ENCODE results near the gene CEP70.
"Not testable (repeated sequence)": the region's sequence is repeated elsewhere in the genome, so short reads cannot be mapped to it uniquely, and the experiment has no call there.

The CEP70 gene

DNA sequence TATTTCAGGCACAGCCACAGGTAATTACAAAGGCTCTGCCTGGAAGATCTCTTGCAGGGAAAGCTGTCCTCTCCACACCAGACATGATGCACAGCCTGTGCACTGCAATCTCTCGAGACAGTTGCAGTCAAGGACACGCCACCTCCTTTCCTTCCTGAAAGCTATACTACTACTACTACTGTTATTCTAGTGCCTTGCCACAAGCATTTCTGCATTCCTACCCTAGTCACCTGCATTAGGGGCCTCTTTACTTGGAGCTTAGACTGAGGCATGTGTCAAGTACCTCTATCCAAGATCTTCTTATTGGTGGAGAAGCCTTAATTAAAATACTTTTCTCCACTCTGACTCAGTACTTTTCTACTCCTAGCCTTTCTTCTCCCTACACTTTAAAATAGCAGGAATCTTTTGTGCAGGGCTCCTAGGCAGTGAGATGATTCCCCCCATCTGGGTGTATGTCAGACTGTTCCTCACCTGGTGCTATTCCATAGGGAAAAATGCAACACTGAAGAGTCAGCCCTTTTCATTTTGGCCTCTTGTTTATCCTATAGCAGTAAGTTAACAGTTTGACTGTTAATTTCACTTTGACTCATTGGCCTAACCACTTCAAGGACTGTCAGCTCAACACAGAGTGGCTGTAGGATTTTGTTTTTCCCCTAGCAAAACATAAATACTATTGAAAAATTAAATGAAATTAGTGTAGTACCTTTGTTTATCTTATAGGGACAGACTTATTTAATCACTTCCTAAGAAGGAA lies 80.8 kb downstream of the CEP70 start:
- no peak for DNase-seq (ENCODE audit: low spot score)

DNA sequence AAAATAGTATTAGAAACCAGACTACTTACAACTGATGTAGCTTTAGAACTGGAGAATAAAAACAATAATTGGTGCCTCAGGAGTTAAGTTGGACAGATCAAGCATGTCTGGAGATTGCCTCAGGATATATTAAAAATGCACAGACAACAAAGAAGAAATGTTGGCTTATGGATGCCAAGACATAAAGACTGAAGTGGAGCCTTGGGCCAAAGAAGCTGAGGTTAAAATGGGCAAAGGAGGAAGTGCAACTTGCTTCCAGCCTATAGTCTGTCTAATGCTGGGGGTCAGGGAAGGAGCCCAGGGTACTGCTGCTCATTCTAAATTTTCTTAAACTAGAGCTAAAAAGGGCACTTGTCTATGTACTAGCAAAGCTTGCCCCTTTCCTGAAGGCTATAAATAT lies 82.1 kb downstream of the CEP70 start:
- DNase-seq (ENCODE audit: low spot score) = no peak

DNA sequence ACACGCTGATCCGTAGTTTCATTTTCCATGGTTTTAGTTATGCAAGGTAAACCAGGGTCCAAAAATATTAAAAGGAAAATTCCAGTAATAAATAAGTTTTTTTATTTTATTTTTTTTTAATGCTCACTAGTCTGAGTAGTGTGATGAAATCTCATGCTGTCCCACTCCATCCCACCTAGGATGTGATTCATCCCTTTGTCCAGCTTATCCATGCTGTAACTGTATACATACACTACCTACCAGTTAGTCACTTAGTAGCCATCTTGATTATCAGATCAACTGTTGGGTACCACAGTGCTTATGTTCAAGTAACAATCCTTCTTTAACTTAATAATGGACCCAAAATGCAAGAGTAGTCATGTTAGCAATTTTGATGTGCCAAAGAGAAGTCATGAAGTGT lies 84.5 kb downstream of the CEP70 start:
- no peak for DNase-seq (ENCODE audit: low spot score)

DNA sequence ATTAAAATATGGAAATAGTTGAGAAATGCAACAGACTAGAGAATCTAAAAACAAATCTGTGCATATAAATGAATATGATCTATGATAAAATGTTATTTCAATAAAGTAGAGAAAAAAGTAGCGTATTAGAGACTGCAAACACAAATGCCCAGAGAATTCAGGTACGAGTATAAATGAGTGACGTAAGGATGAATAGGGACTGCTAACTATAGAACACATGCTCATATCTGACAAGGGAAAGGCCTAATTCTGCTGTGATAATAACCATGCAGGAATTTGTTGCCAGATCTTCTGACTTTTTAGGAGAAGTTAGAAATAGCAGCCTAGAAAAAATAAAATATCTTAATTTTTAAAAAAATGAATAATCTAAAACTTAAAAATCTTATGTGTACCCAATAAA lies 86.5 kb downstream of the CEP70 start:
- no peak for DNase-seq (ENCODE audit: low spot score)

DNA sequence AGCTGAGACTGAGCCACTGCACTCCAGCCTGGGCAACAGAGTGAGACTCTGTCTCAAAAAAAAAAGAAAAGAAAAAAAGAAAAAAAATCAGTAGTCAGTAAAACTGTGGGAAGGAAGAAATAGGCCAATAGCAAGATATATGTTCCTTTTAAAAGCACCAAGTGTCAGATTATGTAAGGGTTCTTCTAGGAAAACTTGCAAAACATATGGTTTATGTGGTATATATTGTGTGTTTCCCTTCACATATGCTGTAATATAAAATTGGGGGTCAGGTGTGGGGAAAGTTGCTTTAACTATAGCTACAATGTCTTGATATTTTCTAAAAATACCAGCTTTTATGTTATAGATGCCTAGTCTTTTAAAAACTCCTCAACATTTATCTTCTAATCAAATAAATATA lies 95.1 kb downstream of the CEP70 start:
- no peak for DNase-seq (ENCODE audit: low spot score)

DNA sequence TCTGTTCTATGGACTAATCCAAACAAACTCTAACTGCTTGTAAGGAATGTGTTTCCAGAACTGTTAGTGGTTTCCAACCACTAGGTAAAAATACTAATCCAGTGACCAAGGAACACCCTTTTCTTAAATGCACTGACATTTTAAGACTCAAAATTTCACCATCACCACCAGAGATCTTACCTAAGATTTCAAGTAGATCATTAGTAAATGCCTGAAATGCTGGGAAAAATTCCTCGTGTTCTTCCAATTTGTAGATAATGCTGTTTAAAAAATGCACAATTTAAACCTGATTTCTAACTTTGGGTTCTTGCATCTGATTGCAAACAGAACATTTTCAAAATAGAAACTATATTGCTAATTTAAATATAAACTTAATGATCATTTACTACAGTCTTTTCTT lies 96.2 kb downstream of the CEP70 start:
- no peak for DNase-seq (ENCODE audit: low spot score)

DNA sequence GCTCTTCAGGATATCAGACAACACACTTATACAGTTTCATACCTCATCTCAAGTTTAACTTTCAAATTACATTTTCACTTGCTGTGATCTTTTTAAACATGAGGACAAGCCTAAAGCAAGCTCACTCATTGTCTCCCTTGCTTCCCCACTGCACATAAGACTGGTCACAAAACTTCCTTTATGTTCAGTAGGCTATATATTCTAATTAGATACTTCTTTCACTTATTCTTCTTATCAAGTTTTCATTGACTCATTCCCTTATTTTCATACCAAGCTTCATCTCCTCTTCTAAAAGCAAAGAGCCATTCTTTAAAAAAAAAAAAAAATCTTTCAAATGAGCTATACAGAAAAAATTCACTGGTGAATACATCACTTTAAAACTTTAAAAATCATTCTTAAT lies 97.0 kb downstream of the CEP70 start:
- DNase-seq (ENCODE audit: low spot score) = no peak

DNA sequence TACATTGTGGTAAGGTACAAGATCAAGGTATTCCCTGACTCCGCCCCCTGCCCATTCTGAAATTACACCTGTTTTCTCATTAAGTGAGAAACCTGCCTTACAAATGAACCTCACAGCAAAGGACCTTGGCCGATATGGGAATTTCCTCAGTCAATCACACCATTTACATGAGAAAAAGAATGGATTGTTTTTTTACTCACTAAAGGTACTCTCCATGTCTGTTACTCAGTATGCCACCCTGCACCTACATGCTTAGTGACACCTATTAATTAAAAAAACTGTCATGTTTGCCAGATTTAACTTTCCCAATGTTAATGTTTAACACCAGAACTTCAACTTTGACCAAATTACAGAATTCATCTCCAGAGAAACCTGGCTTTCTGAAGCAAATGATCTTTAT lies 97.6 kb downstream of the CEP70 start:
- DNase-seq (ENCODE audit: low spot score) = no peak

DNA sequence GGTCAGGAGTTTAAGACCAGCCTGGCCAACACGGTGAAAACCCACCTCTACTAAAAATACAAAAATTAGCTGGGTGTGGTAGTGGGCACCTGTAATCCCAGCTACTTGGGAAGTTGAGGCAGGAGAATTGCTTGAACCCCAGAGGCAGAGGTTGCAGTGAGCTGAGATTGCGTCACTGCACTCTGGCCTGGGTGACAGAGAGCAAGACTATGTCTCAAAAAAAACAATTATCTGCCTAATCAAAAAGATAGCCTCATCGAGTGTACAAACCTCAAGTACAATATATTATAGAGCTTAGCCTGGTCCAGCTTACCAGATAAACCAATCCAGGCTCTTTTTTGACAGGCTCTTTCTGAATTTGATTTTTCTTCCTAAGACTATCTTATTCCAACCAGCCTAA lies 98.4 kb downstream of the CEP70 start:
- not testable (repeated sequence) for DNase-seq (ENCODE audit: low spot score)

DNA sequence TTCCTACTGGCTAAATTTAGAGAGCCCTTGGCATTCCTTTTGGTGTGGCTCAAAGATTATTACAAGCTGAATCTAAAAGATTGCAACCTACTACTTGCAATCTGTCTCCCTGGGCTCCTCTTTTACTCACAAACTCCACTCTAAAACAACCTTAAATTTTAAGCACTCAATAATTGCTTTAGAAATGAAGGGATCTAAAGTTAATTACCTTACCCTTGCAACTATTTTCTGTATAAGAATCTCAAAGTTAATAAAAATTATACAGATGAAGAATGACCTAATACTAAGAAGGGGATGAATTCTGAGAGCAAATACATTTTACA lies 99.5 kb downstream of the CEP70 start:
- no peak for DNase-seq (ENCODE audit: low spot score)

DNA sequence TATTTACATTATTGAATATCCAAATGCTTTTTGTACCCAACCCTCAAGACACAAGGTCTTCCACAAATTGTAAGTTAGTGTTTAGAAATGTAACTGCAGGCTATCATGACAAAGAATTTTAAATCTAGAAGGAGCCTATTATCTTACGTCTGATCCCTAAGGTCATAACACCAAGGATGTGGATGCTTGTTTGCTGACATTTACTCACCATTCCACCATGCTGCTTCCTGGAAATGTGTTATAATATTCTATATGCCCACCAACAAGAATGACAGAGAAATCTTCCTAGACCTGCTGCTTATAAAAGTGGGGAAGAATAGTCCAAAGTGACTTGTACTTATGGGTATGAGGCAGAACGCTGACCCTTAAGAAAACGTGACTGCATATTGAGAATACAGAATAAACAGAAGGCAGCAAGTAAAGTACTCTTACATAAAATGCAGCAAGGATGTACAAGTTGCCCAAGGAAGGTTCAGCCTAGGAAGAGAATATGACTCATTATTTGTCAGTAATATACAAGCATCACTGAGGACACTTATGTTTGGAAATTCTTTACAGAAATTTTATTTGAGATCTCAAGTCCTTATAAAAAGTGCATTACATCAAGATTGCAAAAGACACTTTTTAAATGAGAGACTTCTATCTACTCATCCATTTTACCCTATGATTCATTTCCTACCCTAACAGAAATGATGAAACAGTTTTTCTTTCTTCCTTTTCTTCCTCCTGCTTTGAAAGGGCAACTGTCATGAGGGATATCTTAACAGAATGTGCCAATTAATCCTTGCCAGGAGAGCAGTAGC lies 100.1 kb downstream of the CEP70 start:
- no peak for DNase-seq (ENCODE audit: low spot score)

DNA sequence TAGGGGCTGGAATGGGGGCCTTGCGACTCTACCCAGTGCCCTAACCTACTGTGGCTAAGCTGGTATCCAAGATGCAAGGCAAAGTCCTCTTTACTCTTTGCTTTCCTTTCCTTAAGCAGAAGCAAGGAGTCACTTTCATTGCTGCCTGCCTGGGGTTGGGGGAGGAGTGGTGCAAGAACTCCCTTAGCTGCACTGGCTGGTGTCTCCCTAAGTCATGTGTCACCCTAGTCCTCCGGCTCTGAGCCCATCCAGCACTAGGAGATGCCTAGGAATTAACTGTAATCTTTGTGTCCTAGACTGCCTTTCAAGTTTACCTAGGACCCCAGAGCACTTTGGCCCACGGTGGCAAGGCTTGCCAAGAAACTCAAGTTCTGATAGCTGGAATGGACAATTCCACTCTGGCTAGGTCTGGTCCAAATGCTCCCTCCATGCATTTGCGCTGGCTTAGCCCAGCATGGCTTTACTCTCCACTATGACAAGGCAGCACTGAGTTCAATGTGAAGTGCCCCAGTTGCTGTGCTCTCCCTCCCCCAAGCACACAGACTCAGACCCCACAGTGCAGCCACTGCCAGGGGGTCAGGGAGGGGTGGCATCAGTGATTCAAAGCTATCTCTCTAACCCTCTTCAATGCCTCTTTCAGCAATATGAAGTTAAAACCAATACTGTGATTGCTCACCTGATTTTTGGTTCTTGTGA lies 100.9 kb downstream of the CEP70 start:
- no peak for DNase-seq (ENCODE audit: low spot score)

DNA sequence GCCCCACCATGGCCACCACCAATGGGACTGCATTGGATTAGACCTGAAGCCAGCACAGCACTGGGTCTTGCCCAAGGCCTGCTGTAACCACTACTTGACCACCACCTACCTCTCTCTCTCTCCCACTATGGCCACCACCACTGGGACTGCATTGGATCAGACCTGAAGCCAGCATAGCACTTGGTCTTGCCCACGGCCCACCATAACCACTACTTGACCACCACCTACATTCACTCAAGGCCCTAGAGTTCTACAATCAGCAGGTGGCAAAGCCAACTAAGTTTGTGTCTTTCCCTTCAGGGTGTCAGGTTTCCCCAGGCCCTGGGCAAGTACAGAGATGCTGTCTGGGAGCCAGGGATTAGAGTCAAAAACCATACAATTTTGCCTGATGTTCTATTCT lies 102.1 kb downstream of the CEP70 start:
- DNase-seq (ENCODE audit: low spot score) = no peak

DNA sequence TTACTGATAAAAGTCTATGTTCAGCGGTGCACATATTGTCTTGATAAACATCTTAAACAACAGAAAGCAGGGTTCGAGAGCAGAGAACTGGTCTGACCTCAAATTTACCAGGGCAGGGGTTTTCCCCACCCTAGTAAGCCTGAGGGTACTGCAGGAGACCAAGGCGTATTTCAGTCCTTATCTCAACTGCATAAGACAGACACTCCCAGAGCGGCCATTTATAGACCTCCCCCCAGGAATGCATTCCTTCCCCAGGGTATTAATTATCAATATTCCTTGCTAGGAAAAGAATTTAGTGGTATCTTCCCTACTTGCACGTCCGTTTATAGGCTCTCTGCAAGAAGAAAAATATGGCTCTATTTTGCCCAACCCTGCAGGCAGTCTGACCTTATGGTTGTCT lies 107.5 kb downstream of the CEP70 start:
- DNase-seq (ENCODE audit: low spot score) = not testable (repeated sequence)

DNA sequence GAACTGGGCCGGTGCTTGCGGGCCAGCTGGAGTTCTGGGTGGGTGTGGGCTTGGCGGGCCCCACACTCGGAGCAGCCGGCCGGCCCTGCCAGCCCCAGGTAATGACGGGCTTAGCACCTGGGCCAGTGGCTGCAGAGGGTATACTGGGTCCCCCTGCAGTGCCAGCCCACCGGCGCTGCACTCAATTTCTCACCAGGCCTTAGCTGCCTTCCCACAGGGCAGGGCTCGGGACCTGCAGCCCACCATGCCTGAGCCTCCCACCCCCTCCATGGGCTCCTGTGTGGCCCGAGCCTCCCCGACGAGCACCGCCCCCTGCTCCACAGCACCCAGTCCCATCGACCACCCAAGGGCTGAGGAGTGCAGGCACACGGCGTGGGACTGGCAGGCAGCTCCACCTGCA lies 109.4 kb downstream of the CEP70 start:
- not testable (repeated sequence) for DNase-seq (ENCODE audit: low spot score)

DNA sequence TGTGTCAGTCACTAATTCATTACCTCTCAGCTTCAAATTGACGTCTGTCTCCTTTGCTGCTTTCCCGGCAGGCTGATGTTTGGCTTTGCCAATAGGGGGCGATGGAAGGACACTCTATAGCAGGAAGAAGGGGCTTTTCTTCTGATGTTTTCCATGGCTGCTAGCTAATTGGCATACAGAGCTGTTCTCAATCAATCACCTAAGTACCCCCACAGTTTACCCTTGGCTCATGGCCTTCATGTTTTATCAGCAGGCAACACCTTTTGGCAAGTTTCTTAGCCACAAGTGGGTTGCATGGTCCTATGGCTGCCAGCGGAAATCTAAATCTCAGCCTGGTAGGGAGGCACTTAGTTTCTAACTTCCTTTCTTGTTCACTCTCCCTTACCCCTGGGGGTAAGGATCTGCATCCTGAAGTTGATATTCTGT lies 114.6 kb downstream of the CEP70 start:
- no peak for DNase-seq (ENCODE audit: low spot score)

DNA sequence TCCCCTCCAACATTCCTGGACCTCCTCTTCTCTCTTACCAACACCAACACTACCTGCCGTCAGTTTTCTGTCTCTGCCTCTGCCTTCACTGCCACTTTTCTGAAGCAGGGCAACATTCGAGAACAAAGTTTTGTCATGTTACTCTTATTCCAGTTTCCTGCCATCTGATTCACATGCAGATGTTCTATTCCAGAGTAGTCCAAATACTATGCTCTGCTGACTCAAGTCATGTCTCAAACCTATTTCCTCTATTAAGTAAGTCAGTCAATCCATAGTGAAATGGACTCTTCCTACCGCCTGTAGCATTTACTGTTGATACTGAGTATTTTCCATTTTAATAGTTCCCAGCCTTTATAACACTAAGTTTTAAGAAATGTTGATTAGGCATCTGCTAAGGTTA lies 116.3 kb downstream of the CEP70 start:
- DNase-seq (ENCODE audit: low spot score) = no peak

DNA sequence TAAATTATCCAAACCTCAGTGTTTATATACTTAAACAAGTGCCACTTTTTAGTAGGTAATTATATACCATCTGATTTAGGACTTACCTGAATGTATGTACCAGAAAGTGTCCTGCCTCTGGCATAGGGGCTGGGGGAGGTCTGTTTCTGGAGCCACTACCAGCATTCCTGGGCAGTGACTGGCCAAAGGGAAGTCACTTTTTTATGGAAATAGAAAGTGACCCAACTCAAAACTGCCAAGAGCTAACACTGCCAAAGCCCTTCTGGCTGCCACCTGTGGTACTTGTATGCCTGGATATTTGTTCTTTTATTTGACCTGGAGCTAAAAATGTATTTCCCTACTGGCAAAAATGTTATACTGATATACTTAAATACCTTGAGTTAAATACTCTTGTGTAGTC lies 116.9 kb downstream of the CEP70 start:
- DNase-seq (ENCODE audit: low spot score) = no peak

DNA sequence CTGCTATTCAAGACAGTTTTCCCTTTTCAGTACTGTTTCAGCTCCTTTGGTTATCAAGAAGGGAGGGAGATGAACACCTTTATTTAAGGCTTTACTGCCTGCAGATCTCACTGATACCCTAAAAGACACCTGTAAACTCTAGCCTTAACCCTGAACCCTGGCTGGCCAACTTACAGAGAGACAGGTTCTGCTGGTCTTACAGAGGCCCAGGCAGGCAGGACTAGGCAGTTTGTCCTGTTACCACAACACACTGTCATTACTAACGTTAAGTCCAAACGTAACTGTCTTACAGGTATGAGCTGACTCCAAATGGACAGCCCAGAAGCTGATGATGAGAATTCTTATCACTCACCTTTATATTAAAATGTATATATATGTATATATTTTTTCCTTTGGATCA lies 117.5 kb downstream of the CEP70 start:
- DNase-seq (ENCODE audit: low spot score) = no peak

DNA sequence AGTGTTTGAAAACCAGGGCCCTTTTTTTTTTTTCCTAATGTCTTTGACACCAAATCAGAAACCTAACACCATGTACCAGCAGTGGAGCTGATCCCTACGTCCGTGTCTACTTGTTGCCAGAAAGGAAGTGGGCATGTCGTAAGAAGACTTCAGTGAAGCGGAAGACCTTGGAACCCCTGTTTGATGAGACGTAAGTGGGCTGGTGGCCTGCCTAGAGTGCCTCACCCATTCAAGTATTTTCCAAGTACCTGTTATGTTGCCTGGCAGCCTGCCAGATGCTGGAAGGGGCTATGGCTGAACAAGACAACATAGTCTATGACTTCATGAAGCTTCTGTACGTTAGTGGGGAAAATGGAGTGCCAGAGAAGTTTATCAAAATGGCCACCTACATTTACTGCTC lies 119.9 kb downstream of the CEP70 start:
- DNase-seq (ENCODE audit: low spot score) = no peak

DNA sequence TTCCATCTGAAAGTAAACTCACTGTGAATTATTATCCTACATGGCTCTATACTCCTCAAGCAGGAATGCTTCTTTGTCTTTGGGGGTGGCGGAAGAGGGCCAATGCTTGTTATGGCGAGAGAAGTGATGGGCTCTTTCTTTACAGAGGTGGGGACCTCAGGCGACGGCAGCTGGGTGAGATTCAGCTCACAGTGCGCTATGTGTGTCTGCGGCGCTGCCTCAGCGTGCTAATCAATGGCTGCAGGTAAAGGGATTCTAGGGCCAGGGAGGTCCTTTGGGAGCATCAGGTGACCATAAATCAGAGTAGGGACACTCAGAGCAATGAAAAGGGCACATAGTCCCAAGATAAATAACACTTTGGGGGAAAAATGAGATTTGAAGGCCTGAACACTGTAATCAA lies 120.7 kb downstream of the CEP70 start:
- DNase-seq (ENCODE audit: low spot score) = no peak

DNA sequence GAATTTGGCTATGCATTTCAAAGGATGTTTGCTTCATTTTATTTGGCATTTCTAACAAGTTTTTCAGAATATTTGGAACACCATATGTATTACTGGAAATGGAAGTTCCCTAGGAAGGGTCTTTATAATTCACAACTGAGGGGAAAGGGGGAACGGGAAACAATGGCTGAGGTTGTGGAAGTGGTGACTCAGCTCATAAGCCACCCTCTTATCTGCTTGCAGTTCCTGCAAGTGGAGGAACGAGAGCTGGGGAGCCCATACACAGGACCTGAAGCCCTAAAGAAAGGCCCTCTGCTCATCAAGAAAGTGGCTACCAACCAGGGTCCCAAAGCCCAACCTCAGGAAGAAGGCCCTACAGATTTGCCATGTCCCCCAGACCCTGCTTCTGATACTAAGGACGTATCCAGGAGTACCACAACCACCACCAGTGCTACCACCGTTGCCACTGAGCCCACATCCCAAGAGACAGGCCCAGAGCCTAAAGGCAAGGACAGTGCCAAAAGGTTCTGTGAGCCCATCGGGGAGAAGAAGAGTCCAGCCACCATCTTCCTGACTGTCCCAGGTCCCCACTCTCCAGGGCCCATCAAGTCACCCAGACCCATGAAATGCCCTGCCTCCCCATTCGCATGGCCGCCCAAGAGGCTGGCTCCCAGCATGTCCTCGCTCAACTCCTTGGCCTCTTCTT lies 121.8 kb downstream of the CEP70 start:
- DNase-seq (ENCODE audit: low spot score) = no peak

DNA sequence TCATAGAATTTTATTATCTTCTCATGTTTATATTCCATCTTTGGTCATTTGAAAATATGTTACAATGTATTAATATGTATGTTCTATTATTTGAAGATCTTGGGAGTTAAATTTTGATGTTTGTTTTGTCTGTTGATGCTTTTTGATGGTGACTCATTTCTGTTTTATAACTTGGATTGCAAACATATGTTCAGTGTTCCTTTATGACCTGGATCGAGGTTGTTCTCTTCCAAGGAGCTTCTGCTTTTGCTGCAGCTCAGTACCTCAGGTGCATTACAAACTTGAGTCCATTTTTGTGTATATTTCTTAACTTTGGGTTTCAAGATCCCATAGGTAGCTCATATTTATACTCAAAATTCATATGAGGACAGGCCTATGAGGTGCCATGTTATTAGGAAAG lies 122.6 kb downstream of the CEP70 start:
- no peak for DNase-seq (ENCODE audit: low spot score)

All from left forelimb (tissue), 1 donor.